HEK293 (cell line): ENCODE measurements around the gene NAT8L.

Experiments
- KLF16 ChIP-seq: fragments of 450-650 bp; formaldehyde crosslinking; IDR thresholded peaks from 2 replicates; pipeline ENCODE4 v1.5.1; 2017; ENCODE audit warnings: missing biosample characterization, missing genetic modification characterization
- ZNF214 ChIP-seq: fragments of 450-650 bp; formaldehyde crosslinking; IDR thresholded peaks from 2 replicates; pipeline ENCODE4 v1.5.1; 2017; ENCODE audit warnings: missing biosample characterization, mild to moderate bottlenecking, missing genetic modification characterization, borderline replicate concordance
- TF ChIP-seq, protein P1 (sequence below): fragments of 450-650 bp; formaldehyde crosslinking; IDR thresholded peaks from 2 replicates; pipeline ENCODE4 v1.5.1; 2016; ENCODE audit warnings: missing biosample characterization, missing genetic modification characterization

DNA sequence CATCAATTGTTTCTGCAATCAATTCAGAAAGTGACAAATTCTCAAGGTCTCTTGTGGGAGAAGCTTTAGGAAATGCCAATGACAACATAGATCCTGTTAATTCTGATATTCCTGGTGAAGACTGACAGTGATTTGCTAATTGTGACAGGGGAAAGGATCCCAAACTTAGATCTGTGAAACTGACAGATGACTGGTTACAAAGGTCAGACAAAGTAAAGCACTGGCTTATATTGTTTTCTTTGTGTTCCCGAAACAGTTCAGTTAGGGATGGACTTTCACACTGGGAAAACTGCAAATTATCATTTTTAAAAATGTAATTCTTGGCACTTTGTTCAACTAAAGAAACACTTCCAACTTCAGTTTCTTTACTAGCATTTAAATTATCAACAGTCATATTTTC lies 30.1 kb downstream of the NAT8L start:
- TF ChIP-seq, protein P1, sequence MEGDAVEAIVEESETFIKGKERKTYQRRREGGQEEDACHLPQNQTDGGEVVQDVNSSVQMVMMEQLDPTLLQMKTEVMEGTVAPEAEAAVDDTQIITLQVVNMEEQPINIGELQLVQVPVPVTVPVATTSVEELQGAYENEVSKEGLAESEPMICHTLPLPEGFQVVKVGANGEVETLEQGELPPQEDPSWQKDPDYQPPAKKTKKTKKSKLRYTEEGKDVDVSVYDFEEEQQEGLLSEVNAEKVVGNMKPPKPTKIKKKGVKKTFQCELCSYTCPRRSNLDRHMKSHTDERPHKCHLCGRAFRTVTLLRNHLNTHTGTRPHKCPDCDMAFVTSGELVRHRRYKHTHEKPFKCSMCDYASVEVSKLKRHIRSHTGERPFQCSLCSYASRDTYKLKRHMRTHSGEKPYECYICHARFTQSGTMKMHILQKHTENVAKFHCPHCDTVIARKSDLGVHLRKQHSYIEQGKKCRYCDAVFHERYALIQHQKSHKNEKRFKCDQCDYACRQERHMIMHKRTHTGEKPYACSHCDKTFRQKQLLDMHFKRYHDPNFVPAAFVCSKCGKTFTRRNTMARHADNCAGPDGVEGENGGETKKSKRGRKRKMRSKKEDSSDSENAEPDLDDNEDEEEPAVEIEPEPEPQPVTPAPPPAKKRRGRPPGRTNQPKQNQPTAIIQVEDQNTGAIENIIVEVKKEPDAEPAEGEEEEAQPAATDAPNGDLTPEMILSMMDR, result no peak
- no peak for TF ChIP-seq KLF16
- no peak for TF ChIP-seq ZNF214
